OCI-LY3 (cell line): ENCODE measurements around the gene ZNF467.

Experiments used
- H2AFZ ChIP-seq: fragments of 200-600, 300-600 bp; shearing (Covaris generic); 2 replicates; pipeline ENCODE4 v1.6.0; 2014; ENCODE audit warnings: antibody characterized with exemption, low read depth, low read length
- H3K27ac ChIP-seq: fragments of 200-600, 300-600 bp; sonication (generic); 2 replicates; pipeline ENCODE4 v1.5.1; 2014; ENCODE audit warnings: mild to moderate bottlenecking, low read length, moderate library complexity, mixed read lengths
- H3K27me3 ChIP-seq: fragments of 200-600, 300-600 bp; sonication (generic); 2 replicates; pipeline ENCODE4 v1.6.1; 2014; ENCODE audit warnings: low read depth, low read length, mixed read lengths
- H3K36me3 ChIP-seq: fragments of 200-600, 300-600 bp; sonication (generic); replicated peaks from 2 replicates; pipeline ENCODE3; 2014; ENCODE audit warnings: low read depth, low read length, mixed read lengths
- H3K4me1 ChIP-seq: fragments of 300-600, 200-600 bp; sonication (generic); 2 replicates; pipeline ENCODE4 v1.6.1; 2014; ENCODE audit warnings: low read length, mixed read lengths
- H3K4me2 ChIP-seq: fragments of 200-600, 300-600 bp; sonication (generic); 2 replicates; pipeline ENCODE4 v1.6.1; 2014; ENCODE audit warnings: low read length, mixed read lengths
- H3K4me3 ChIP-seq: fragments of 300-600, 200-600 bp; sonication (generic); 2 replicates; pipeline ENCODE4 v1.5.1; 2014; ENCODE audit warnings: antibody characterized with exemption, mild to moderate bottlenecking, low read length, moderate library complexity
- H3K79me2 ChIP-seq: fragments of 300-600, 200-600 bp; shearing (Covaris generic); 2 replicates; pipeline ENCODE4 v1.6.1; 2014; ENCODE audit warnings: mild to moderate bottlenecking, low read length, mixed read lengths
- H3K9ac ChIP-seq: fragments of 300-600, 200-600 bp; shearing (Covaris generic); 2 replicates; pipeline ENCODE4 v1.6.0; 2014; ENCODE audit warnings: mild to moderate bottlenecking, low read length, moderate library complexity
- H3K9me3 ChIP-seq: fragments of 200-600, 300-600 bp; shearing (Covaris generic); 2 replicates; pipeline ENCODE4 v1.6.1; 2014; ENCODE audit warnings: low read length, mixed read lengths; ENCODE audit not compliant: insufficient read depth
- H4K20me1 ChIP-seq: fragments of 200-600, 300-600 bp; sonication (generic); 2 replicates; pipeline ENCODE4 v1.6.1; 2016; ENCODE audit warnings: low read length, mixed read lengths; ENCODE audit not compliant: insufficient read depth
- CTCF ChIP-seq: fragments of 200-600, 300-600 bp; sonication (generic); IDR thresholded peaks from 2 replicates; pipeline ENCODE4 v1.5.1; 2014; ENCODE audit warnings: antibody characterized with exemption, low read length, low read depth
- EZH2phosphoT487 ChIP-seq: fragments of 200-600 bp; shearing (Covaris generic); IDR thresholded peaks from 2 replicates; pipeline ENCODE4 v1.6.1; 2018; ENCODE audit warnings: antibody characterized with exemption, mixed run types, low read depth

ZNF467 gene

GRCh38 chr7:149733924-149734790 is 39.2 kb downstream of the ZNF467 start:
- H3K9ac ChIP-seq, result no peak overlapping the region
- H3K4me1 ChIP-seq, result no peaks in the 10 kb centered on the region
- TF ChIP-seq EZH2phosphoT487, result no peak
- no peak for TF ChIP-seq CTCF
- H3K9me3 ChIP-seq, result no peaks in the 10 kb centered on the region
- no peak overlapping the region for H3K4me3 ChIP-seq
- H3K79me2 ChIP-seq, result no peaks in the 10 kb centered on the region
- no peaks in the 10 kb centered on the region for H4K20me1 ChIP-seq
- H3K36me3 ChIP-seq, result no peaks in the 10 kb centered on the region
- no peak overlapping the region for H3K27ac ChIP-seq
- no peaks in the 10 kb centered on the region for H3K27me3 ChIP-seq
- H2AFZ ChIP-seq, result no peak overlapping the region
- H3K4me2 ChIP-seq, result no peak overlapping the region

- H3K27me3 ChIP-seq, result no peaks in the 10 kb centered on the region
- no peaks in the 10 kb centered on the region for H3K9me3 ChIP-seq
- no peaks in the 10 kb centered on the region for H3K79me2 ChIP-seq
- no peaks in the 10 kb centered on the region for H4K20me1 ChIP-seq
- no peak overlapping the region for H3K27ac ChIP-seq
- H3K4me2 ChIP-seq, result no peak overlapping the region
- H2AFZ ChIP-seq, result no peak overlapping the region
- H3K4me1 ChIP-seq, result no peaks in the 10 kb centered on the region
- no peak for TF ChIP-seq EZH2phosphoT487
- no peak for TF ChIP-seq CTCF
- no peaks in the 10 kb centered on the region for H3K36me3 ChIP-seq
- no peak overlapping the region for H3K4me3 ChIP-seq
- no peak overlapping the region for H3K9ac ChIP-seq
These were observed 40.1 kb downstream of the ZNF467 start for GRCh38 chr7:149733131-149733923.

- Histone ChIP-seq H3K79me2 (no peaks in the 10 kb centered on the region), H4K20me1 (no peaks in the 10 kb centered on the region), H3K27me3 (no peaks in the 10 kb centered on the region), H3K9ac (no peak overlapping the region), H3K4me1 (no peaks in the 10 kb centered on the region), H3K27ac (no peak overlapping the region), H3K36me3 (no peaks in the 10 kb centered on the region), H2AFZ (no peak overlapping the region), H3K4me2 (no peak overlapping the region), H3K4me3 (no peak overlapping the region), H3K9me3 (no peaks in the 10 kb centered on the region)
- TF ChIP-seq EZH2phosphoT487, result no peak
- no peak for TF ChIP-seq CTCF
These were observed 40.8 kb downstream of the ZNF467 start for GRCh38 chr7:149732611-149733010.

GRCh38 chr7:149732111-149732561 is 41.3 kb downstream of the ZNF467 start:
- H3K36me3 ChIP-seq, result no peaks in the 10 kb centered on the region
- H3K27ac ChIP-seq, result no peak overlapping the region
- no peaks in the 10 kb centered on the region for H3K9me3 ChIP-seq
- H4K20me1 ChIP-seq, result no peaks in the 10 kb centered on the region
- TF ChIP-seq CTCF (no peak), EZH2phosphoT487 (no peak)
- no peaks in the 10 kb centered on the region for H3K27me3 ChIP-seq
- no peaks in the 10 kb centered on the region for H3K4me1 ChIP-seq
- no peak overlapping the region for H3K4me3 ChIP-seq
- H3K79me2 ChIP-seq, result no peaks in the 10 kb centered on the region
- no peak overlapping the region for H2AFZ ChIP-seq
- H3K4me2 ChIP-seq, result no peak overlapping the region
- no peak overlapping the region for H3K9ac ChIP-seq
